Measurements from ENCODE around the gene RPL36A.

DNA sequence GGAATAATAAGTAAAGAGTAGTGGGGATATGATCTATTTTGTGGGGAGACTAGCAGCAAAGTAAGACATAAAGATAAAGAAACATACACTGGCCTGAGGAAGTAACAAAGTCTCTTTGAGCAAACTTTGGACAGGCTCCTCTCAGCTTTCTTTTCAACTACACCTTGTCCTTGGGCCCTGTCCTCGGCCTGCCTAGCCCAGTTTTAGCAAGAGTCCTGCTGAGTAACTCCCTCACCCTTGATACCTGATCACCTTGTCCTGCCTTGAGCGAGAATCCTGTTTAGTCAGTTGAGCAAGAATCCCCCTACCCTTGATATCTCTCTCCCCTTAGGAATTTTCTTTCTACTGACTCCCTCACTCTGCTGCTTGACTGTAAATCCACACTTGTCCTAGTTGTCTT, 28.7 kb downstream of the RPL36A start:
- TF ChIP-seq GATA2 (IDR thresholded peaks at IDR 0.05; ENCODE audit: low read depth, low read length) (no peak), GATA3 (IDR thresholded peaks at IDR 0.05; ENCODE audit: low read depth, low read length) (no peak)
